GM19438 (cell line): ENCODE data around the gene LSM2.

Experiments
- ATAC-seq: cut with Tn5 transposase; IDR thresholded peaks from one replicate; pipeline ENCODE4 v1.9.1; 2021; ENCODE audit warnings: low read depth; ENCODE audit not compliant: unreplicated experiment

The LSM2 gene

DNA sequence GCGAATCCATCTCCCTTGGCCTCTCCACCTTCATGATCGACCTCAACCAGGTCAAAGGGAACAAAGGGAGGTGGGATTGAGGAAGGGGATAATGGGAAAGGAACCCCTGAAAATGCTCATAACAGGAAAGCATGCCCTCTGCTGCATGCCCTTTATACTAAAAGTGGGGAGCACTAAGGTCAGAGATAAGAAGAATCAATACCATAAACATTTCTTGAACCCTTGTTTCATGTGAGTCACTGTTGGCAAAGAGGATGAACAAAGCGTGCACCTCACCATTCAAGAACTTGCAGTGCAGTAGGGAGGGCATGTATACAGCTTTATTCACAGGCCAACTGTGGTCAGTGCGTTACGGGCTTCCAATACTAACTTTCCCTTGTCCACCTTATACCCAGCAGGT lies 46.0 kb downstream of the LSM2 start:
- ATAC-seq: no peak

DNA sequence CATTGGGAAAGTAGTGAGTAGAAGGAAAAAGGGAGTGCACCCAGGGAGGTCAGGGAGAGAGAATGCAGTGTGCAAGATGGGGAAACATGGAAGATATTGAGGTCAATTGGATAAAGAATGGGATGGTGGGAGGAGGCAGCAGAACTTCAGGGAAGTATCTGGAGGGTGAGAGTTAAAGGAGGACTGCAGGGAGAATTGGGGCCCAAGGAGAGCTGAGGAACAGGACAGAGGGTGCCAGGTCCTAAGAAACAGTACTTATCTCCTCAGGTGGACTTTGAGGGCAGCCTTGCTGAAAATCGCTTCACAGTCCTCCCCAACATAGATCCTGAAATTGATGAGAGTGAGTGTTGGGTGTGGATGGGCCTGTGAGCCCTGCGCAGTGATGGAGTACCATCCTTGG lies 48.5 kb downstream of the LSM2 start:
- no peak for ATAC-seq

- ATAC-seq: no peak
Observed at GRCh38 chr6:31752739-31753319, 53.9 kb downstream of the LSM2 start.

DNA sequence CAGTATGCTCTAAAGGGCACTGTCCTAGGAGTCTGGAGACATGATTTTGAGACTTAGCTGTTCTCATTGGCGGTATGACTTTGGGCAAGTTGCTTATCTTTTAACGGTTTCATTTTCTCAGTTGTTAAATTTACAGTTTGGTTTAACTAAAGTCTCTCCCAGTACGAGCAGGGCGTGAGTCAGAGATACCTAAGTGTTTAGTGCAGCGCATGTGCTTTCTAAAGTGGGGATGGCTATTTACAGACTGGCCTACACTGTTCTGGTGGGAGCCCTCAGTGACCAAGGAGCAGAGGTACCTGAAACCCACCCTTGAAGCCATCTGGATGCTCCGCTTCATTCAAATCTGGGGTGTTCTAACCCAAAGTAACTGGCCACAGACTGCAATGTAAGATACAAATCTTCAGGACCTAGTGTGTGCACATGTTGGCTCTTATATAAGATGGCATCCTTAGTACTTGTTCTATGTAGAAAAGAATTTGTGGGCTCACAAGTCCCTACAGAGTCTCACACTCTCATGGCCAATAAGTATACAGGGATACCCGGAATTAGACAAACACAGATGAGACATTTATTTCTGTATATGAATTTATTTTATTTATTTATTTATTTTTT lies 56.2 kb downstream of the LSM2 start:
- ATAC-seq: no peak

DNA sequence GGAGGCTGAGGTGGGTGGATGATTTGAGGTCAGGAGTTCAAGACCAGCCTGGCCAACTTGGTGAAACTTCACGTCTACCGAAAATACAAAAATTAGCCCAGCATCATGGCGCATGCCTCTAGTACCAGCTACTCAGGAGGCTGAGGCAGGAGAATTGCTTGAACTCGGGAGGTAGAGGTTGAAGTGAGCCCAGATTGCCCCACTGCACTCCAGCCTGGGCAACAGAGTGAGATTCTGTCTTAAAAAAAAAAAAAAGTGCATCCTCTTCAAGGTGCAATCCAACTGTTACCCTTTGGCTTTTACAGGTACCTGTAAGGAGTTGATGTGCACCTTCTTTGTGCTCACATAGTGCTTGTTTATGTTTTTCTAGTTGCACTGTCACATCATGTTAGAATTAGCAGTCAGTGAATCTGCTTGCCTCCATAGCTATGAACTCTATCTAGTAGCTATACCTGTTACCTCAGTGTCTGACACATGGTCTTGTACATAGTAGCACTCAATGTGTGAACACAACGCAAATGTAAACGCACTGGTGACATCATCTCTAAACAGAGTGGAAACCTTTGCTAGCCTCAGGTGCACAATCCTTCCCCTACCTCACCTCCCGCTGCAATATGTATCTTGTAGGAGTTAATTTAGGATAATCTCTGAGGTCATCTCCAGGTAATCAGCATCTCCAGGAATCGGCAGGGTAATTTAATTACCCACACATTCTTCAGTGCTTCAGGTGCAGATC lies 57.3 kb downstream of the LSM2 start:
- no peak for ATAC-seq
